Endodermal cell (in vitro differentiated cells): ENCODE results near the gene NRXN3. TPM values are rescaled to one million over a fixed set of nuclear protein-coding genes. Genes with fewer than 3 reads are reported as not detected.
A peak's percentile ranks its signal among the peaks of the same experiment; 100 is the strongest.

Source experiments
- DNase-seq: peaks from one replicate; pipeline ENCODE4 v3.0.0-alpha.2; 2017
- H3K27ac ChIP-seq: 2 replicates; pipeline ENCODE4 v1.5.1; 2013; ENCODE audit warnings: mild to moderate bottlenecking, low read depth, low read length, moderate library complexity
- H3K27me3 ChIP-seq: 2 replicates; pipeline ENCODE4 v1.6.1; 2013; ENCODE audit warnings: mild to moderate bottlenecking, low read length, moderate library complexity; ENCODE audit not compliant: insufficient read depth, control insufficient read depth, poor library complexity, severe bottlenecking
- H3K36me3 ChIP-seq: 2 replicates; pipeline ENCODE4 v1.7.0; 2013; ENCODE audit warnings: mild to moderate bottlenecking, low read length, moderate library complexity; ENCODE audit not compliant: control insufficient read depth, insufficient read depth
- H3K4me1 ChIP-seq: one replicate; pipeline ENCODE4 v1.7.0; 2013; ENCODE audit warnings: low read length; ENCODE audit not compliant: control insufficient read depth, insufficient read depth
- H3K4me3 ChIP-seq: 2 replicates; pipeline ENCODE4 v1.5.1; 2013; ENCODE audit warnings: mild to moderate bottlenecking, low read length, moderate library complexity
- H3K9ac ChIP-seq: 2 replicates; pipeline ENCODE4 v1.6.1; 2013; ENCODE audit warnings: mild to moderate bottlenecking, low read length, moderate library complexity; ENCODE audit not compliant: poor library complexity, severe bottlenecking; ENCODE audit errors: extremely low read depth
- H3K9me3 ChIP-seq: 2 replicates; pipeline ENCODE4 v1.6.1; 2013; ENCODE audit warnings: mild to moderate bottlenecking, low read length, moderate library complexity; ENCODE audit not compliant: control insufficient read depth
- H3K27ac Mint-ChIP-seq: 2 replicates; pipeline ENCODE4 v1.8.0; 2020; ENCODE audit warnings: mixed read lengths
- H3K27me3 Mint-ChIP-seq: 2 replicates; pipeline ENCODE4 v1.8.0; 2021; ENCODE audit warnings: mild to moderate bottlenecking, mixed read lengths; ENCODE audit not compliant: insufficient read depth
- H3K36me3 Mint-ChIP-seq: 2 replicates; pipeline ENCODE4 v1.8.0; 2020; ENCODE audit warnings: low read depth, mixed read lengths
- H3K4me1 Mint-ChIP-seq: 2 replicates; pipeline ENCODE4 v1.8.0; 2020; ENCODE audit warnings: mixed read lengths
- H3K4me3 Mint-ChIP-seq: 2 replicates; pipeline ENCODE4 v1.8.0; 2020; ENCODE audit warnings: mild to moderate bottlenecking, moderate library complexity, mixed read lengths
- H3K9me3 Mint-ChIP-seq: 2 replicates; pipeline ENCODE4 v1.8.0; 2020; ENCODE audit warnings: mild to moderate bottlenecking, mixed read lengths
- CTCF ChIP-seq: fragments of 200-600 bp; sonication (generic); conservative IDR thresholded peaks from 2 replicates; pipeline ENCODE4 v1.5.0; 2021; ENCODE audit warnings: antibody characterized with exemption, mild to moderate bottlenecking
- WGBS, 2 experiments: methylation state at CpG; one replicate each; pipeline versions ENCODE4 v1.1.5 to v1.1.7; 2013; ENCODE audit warnings: missing lambda C conversion rate in 2 of 2, mixed read lengths in 1 of 2; ENCODE audit not compliant: insufficient coverage in 1 of 2, insufficient read length in 1 of 2; 5-methylcytosine and 5-hydroxymethylcytosine counted together
- total RNA-seq, 2 donors: library from RNA; stranded (reverse); fragmentation: NEBNext Ultra II Directional in 1 of 2; extraction: Animal tissue kit (Norgen Biotek cat#: 25700) in 1 of 2; gene quantifications; 2 replicates in 1 of 2; 3 replicates in 1 of 2; pipeline ENCODE4 v1.2.1, GENCODE V29; 2021

NRXN3 gene
- total RNA-seq, 2 donors from 2014 or later = 20.9 to 21.4 TPM

- no peak for TF ChIP-seq CTCF
- peaks cover 3% of the 10 kb centered on the region for H3K27me3 Mint-ChIP-seq
- no peaks in the 10 kb centered on the region for H3K9me3 Mint-ChIP-seq
- H3K4me3 Mint-ChIP-seq = no peak overlapping the region
- H3K27ac ChIP-seq = no peak overlapping the region
- H3K4me3 ChIP-seq = no peak overlapping the region
- H3K36me3 Mint-ChIP-seq = no peaks in the 10 kb centered on the region
- H3K27ac Mint-ChIP-seq = no peak overlapping the region
- no peak overlapping the region for H3K9ac ChIP-seq
- H3K36me3 ChIP-seq = no peaks in the 10 kb centered on the region
- WGBS, 2 experiments = 80 to 84% methylated on average over 1 to 2 of the region's 2 CpGs
- H3K4me1 ChIP-seq = peaks cover 16% of the 10 kb centered on the region
- no peaks in the 10 kb centered on the region for H3K9me3 ChIP-seq
- DNase-seq = no peak
- peaks cover 33% of the 10 kb centered on the region for H3K4me1 Mint-ChIP-seq
- H3K27me3 ChIP-seq = no peaks in the 10 kb centered on the region
Measured at GRCh38 chr14:79074510-79074909, 904.3 kb downstream of the NRXN3 start.

- peaks cover 8% of the 10 kb centered on the region for H3K27me3 Mint-ChIP-seq
- no peak overlapping the region for H3K9ac ChIP-seq
- H3K4me1 Mint-ChIP-seq = peaks cover 33% of the 10 kb centered on the region
- peak overlapping the region; percentile 24 for H3K4me3 ChIP-seq
- H3K4me1 ChIP-seq = peaks cover 19% of the 10 kb centered on the region
- no peaks in the 10 kb centered on the region for H3K27me3 ChIP-seq
- no peaks in the 10 kb centered on the region for H3K9me3 Mint-ChIP-seq
- no peak overlapping the region for H3K27ac Mint-ChIP-seq
- H3K36me3 Mint-ChIP-seq = no peaks in the 10 kb centered on the region
- no peak for DNase-seq
- H3K9me3 ChIP-seq = no peaks in the 10 kb centered on the region
- H3K36me3 ChIP-seq = no peaks in the 10 kb centered on the region
- TF ChIP-seq CTCF = no peak
- H3K4me3 Mint-ChIP-seq = no peak overlapping the region
- no peak overlapping the region for H3K27ac ChIP-seq
Measured at GRCh38 chr14:79076428-79076827, 906.3 kb downstream of the NRXN3 start.

- H3K36me3 ChIP-seq = no peaks in the 10 kb centered on the region
- WGBS, 2 experiments = 40 to 69% methylated on average over 3 to 5 of the region's 5 CpGs
- H3K4me3 ChIP-seq = peak overlapping the region; percentile 24
- no peak overlapping the region for H3K9ac ChIP-seq
- H3K36me3 Mint-ChIP-seq = no peaks in the 10 kb centered on the region
- peaks cover 19% of the 10 kb centered on the region for H3K4me1 ChIP-seq
- peaks cover 7% of the 10 kb centered on the region for H3K27me3 Mint-ChIP-seq
- H3K27ac Mint-ChIP-seq = no peak overlapping the region
- H3K9me3 Mint-ChIP-seq = no peaks in the 10 kb centered on the region
- no peak overlapping the region for H3K27ac ChIP-seq
- no peaks in the 10 kb centered on the region for H3K9me3 ChIP-seq
- DNase-seq = no peak
- TF ChIP-seq CTCF = no peak
- no peaks in the 10 kb centered on the region for H3K27me3 ChIP-seq
- no peak overlapping the region for H3K4me3 Mint-ChIP-seq
- peaks cover 33% of the 10 kb centered on the region for H3K4me1 Mint-ChIP-seq
Measured at GRCh38 chr14:79077096-79077495, 906.9 kb downstream of the NRXN3 start.
